Upper lobe of left lung (tissue), 4 donors: ENCODE data around the gene PKLR.

Experiments used
- CTCF ChIP-seq, 6 experiments: fragments of 450-650 bp in 4 of 6; fragments of 200-600 bp in 2 of 6; sonication (generic) in 2 of 6; IDR thresholded peaks; one replicate each; pipeline ENCODE4 v1.5.1; 2016 to 2019; ENCODE audit warnings: antibody characterized with exemption in 6 of 6
- EP300 ChIP-seq, 4 donors: sonication (generic); formaldehyde crosslinking; IDR thresholded peaks; one replicate each; pipeline ENCODE4 v1.5.1; 2017; ENCODE audit warnings: antibody characterized with exemption in 4 of 4, control low read depth in 2 of 4
- POLR2A ChIP-seq, 4 donors: fragments of 450-650 bp; IDR thresholded peaks; one replicate each; pipeline ENCODE4 v1.5.1; 2016 to 2017; ENCODE audit warnings: antibody characterized with exemption in 4 of 4, mild to moderate bottlenecking in 2 of 4
- POLR2AphosphoS5 ChIP-seq, 2 donors: sonication (generic); formaldehyde crosslinking; IDR thresholded peaks; one replicate each; pipeline ENCODE4 v1.5.1; 2017; ENCODE audit warnings: antibody characterized with exemption in 2 of 2

DNA sequence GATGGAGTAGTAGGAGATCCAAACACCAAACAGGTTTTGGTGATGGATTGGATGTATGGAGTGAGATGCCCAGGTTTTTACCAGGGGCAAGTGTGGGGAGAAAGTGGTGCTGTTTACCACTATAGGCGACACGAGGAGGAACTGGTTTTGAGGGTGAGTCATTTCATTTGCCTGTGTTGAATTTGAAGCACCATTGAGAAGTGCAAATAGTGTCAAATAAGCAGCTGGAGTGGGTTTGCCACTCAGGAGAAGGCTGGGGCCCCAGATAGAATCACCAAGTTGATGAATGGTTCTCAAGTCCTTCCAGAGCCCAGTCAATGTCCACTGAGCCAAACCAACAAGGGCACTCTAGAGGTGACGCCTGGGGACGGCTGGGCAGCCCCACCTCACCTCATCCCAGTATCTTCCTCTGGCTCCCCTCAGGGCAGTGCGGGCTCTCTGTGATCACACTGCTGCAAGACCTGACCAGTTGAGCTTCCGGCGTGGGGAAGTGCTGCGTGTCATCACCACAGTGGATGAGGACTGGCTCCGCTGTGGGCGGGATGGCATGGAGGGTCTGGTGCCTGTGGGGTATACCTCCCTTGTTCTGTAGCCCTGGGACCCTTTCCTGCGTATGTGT is 28.9 kb upstream of the PKLR start:
- TF ChIP-seq CTCF (IDR thresholded peaks at IDR 0.05) = no peak
- no peak for TF ChIP-seq POLR2A (IDR thresholded peaks at IDR 0.05)
- no peak for TF ChIP-seq POLR2AphosphoS5 (IDR thresholded peaks at IDR 0.05)
- no peak for TF ChIP-seq EP300 (IDR thresholded peaks at IDR 0.05)
